LHCN-M2 (cell line): ENCODE results near the gene RYR1. TPM values are rescaled to one million over a fixed set of nuclear protein-coding genes. Genes with fewer than 3 reads are reported as not detected.
"Not testable (repeated sequence)": the region's sequence is repeated elsewhere in the genome, so short reads cannot be mapped to it uniquely, and the experiment has no call there.

ENCODE experiments used
- DNase-seq: peaks from one replicate; pipeline ENCODE4 v3.0.0-alpha.2; 2012; ENCODE audit warnings: low read depth
- total RNA-seq: library from RNA; depleted of rRNA; stranded (reverse); fragments of >200 nt; gene quantifications from 2 replicates; pipeline ENCODE4 v1.2.3, GENCODE V29; 2014

RYR1 gene
- total RNA-seq, 1 experiment from 2014 or later = 1.6 TPM

DNA sequence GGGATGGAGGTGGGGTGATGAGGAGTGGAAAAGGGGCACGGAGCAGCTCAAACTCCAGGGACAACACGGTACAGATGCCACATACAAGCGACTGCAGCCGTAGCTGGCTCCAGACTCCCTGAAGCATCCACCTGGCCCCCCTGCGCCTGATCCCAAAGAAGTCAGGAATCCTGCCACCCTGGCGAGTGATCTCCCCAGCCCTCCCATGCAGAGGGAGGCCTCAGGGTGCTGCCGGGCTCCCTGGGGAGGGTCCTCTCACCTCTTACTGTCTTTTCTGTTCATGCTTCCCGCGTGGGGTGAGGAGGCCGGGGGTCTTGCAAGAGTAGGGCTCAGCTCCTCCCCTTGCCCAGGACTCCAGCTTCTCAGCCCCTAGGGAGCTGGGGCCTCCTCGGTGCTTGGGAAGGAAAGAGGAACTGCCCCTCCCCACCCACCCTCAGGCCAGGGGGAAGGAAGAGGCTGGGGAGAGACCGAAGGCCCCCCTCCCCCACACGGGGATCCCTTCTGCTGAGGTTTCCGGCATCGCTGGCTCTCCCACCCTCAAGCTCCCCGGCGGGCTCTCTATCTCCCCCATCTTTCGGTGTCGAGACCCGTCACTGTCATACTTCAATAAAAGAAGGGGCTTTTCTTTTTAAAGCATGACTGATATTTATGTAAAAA lies 7.6 kb upstream of the RYR1 start, which contains the start of gene RASGRP4:
Gene RASGRP4 (minus strand): TSS at position 410 of the 657 bp plus-strand sequence. CDS start 128 bp downstream, at position 282.
- no peak for DNase-seq

DNA sequence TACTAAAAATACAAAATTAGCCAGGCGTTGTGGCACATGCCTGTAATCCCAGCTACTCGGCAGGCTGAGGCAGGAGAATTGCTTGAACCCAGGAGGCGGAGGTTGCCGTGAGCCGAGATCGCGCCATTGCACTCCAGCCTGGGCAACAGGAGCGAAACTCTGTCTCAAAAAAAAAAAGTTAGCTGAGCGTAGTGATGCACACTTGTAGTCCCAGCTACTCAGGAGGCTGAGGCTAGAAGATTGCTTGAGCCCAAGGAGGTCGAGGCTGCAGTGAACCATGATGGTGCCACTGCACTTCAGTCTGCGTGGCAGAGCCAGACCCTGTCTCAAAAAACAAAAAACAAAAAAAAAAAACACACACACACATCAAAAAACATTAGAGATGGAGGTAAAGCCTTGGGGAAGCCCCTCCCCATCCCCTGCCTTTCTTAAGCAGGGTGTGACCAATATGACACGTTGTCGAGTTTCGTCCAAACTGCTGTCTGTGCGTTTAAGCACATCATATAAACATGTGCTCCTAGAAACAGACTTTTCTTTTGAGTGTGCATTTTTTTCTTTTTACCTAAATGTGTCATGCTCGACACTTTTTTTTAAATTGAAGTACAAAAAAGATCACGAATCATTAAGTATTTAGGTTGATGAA lies 6.3 kb upstream of the RYR1 start:
- not testable (repeated sequence) for DNase-seq

DNA sequence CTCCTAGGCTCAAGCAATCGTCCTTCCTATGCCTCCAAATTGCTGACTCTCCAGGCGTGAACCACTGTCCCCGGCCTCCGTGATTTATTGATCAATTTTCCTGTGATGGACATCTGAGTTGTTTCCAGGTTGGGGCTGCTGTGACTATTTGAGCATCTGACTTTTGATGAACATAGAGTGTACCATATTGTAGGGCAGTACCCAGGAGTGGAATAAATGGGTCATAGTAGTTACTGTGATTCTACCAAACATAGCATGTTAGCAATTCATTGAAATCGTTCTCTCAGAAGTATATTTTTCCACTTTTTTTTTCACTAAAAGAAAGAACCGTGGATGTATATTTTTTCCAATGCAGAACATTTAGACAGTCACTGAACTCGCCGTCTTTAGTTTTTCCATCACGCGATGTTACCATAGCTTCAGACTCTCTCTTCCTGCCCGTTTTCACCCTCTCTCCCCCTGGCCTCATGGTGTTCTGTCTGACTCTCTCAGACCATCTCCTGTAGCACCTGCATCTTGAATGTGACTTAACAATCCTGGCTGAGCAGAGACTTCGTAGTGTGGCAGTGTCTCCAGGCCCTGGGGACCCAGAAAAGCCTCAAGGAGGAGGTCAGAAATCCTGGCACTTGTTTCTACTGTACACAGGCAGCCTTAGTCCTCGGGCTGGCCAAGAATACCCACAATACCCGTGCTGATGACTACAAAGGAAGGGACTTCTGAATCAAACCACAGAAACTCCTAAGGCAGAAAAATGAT lies 4.3 kb upstream of the RYR1 start:
- DNase-seq = no peak

- no peak for DNase-seq
Measured at GRCh38 chr19:38429811-38430156, 3.7 kb upstream of the RYR1 start.

DNA sequence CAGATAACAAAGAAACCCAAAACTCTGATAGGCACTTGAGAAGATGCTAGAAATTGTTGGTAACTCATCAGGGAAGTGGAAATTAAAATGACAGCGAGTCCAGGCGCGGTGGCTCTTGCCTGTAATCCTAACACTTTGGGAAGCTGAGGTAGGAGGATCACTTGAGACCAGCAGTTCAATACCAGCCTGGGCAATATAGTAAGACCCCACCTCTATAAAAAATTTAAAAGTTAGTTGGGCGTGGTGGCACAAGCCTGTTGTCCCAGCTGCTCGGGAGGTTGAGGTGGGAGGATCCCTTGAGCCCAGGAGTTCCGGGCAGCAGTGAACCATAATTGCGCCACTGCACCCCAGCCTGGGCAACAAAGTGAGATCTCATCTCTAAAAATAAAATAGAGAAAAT lies 2.6 kb upstream of the RYR1 start:
- no peak for DNase-seq

GRCh38 chr19:38434549-38435051 lies 1.1 kb downstream of the RYR1 start:
- peak; percentile 68 for DNase-seq

DNA sequence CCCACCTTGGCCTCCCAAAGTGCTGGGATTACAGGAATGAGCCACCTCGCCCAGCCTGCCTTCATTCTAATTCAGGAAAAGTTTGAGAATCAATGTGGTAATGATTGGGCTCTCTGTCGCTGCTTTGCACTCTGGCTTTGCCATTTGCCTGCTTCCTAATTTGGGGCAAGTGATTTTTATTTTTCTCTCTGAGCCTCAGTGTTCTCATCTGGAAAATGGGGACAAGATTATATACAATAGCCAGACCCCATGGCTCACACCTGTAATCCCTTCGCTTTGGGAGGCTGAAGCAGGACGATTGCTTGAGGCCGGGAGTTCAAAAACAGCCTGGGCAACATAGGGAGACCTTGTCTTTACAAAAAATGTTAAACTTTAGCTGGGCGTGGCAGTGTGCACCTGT lies 3.8 kb downstream of the RYR1 start:
- no peak for DNase-seq

- no peak for DNase-seq
Measured at GRCh38 chr19:38437917-38438316, 4.4 kb downstream of the RYR1 start.

DNA sequence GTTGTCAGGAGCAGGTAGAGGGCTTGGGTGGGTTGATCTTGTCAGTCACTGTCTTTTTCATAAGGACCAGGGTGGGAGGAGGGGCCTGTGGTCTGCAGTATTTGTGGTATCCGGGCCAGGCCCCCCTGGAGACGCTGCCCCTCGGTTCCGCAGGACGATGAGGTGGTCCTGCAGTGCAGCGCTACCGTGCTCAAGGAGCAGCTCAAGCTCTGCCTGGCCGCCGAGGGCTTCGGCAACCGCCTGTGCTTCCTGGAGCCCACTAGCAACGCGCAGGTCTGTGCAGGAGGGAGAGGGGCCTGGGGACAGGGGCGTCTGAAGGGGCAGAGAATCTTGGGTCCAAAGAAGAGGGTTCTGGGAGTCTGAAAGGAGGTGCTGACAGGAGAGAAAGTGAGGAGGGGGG lies 7.1 kb downstream of the RYR1 start:
- no peak for DNase-seq

GRCh38 chr19:38441657-38442348 lies 8.3 kb downstream of the RYR1 start:
- no peak for DNase-seq

DNA sequence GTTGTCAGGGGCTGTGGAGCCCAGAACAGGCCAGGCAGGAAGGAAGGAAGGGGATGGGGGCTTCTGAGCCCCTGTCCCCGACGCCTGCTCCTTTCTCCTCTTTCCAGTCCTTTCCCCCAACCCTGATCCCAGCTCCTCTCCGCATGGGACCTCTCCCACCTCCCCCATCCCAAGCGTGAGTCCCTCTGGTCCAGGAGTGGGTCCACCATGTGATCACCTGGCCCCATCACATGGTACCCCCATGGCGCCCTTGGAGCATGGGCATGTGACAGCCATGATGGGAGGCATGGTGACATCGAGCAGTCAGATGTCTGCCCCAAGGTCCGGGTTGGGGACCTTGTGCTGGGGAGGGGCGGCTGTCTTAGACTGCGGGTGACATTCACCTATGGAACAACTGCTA lies 9.2 kb downstream of the RYR1 start:
- DNase-seq = no peak

DNA sequence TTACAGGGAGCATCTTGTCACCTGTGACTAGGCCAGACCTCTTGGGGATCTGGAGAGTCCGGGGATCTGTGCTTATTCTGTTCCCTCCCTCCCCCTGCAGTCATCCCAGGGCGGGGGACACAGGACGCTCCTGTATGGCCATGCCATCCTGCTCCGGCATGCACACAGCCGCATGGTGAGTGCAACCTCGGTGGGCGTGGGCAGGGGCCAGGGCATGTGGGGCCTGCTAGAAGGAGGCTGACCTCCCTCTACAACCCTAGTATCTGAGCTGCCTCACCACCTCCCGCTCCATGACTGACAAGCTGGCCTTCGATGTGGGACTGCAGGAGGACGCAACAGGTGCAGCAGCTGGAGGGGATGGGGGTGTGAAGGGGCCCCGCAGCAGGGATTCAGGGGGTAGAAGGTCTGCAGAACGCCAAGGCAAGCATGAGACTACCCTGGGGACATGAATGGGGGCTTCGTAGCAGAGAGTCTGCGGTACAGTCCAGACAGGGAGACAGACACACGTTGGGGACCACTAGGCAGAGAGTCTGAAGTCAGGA lies 10.0 kb downstream of the RYR1 start:
- no peak for DNase-seq

GRCh38 chr19:38444026-38444425 lies 10.5 kb downstream of the RYR1 start:
- no peak for DNase-seq

GRCh38 chr19:38445362-38445761 lies 11.9 kb downstream of the RYR1 start:
- no peak for DNase-seq

DNA sequence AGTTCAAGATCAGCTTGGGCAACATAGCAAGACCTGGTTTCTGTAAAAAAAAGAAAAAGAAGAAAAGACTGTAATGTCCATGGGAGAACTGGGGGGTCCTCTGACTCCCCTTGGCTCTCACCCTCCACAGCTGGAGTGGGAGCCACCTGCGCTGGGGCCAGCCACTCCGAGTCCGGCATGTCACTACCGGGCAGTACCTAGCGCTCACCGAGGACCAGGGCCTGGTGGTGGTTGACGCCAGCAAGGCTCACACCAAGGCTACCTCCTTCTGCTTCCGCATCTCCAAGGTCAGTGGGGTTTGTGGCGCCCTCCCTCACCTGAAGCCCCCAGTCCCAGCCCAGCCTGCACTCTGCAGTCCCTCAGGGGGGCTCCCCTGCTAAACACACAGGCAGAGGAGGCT lies 14.7 kb downstream of the RYR1 start:
- no peak for DNase-seq

DNA sequence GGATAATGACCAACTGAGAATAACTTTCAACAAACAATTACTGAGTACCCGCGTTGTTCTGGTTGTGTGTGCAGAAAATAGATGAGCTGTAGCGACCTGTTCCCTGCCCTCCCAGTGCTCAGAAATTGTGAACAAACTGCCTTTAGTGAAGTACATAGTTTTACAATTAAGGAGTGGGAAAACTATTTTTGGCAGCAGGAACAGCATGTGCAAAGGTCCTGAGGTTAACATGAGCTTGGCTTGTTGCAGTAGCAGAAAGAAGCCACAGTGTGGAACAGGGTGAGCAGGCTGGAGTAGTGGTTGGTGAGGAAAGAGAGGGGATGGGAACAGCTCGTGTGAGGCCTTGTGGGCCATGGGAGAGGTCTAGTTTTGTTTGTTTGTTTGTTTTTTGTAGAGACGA lies 16.0 kb downstream of the RYR1 start:
- no peak for DNase-seq

GRCh38 chr19:38451036-38451435 lies 17.5 kb downstream of the RYR1 start:
- DNase-seq = no peak

GRCh38 chr19:38451629-38452028 lies 18.1 kb downstream of the RYR1 start:
- DNase-seq = no peak

DNA sequence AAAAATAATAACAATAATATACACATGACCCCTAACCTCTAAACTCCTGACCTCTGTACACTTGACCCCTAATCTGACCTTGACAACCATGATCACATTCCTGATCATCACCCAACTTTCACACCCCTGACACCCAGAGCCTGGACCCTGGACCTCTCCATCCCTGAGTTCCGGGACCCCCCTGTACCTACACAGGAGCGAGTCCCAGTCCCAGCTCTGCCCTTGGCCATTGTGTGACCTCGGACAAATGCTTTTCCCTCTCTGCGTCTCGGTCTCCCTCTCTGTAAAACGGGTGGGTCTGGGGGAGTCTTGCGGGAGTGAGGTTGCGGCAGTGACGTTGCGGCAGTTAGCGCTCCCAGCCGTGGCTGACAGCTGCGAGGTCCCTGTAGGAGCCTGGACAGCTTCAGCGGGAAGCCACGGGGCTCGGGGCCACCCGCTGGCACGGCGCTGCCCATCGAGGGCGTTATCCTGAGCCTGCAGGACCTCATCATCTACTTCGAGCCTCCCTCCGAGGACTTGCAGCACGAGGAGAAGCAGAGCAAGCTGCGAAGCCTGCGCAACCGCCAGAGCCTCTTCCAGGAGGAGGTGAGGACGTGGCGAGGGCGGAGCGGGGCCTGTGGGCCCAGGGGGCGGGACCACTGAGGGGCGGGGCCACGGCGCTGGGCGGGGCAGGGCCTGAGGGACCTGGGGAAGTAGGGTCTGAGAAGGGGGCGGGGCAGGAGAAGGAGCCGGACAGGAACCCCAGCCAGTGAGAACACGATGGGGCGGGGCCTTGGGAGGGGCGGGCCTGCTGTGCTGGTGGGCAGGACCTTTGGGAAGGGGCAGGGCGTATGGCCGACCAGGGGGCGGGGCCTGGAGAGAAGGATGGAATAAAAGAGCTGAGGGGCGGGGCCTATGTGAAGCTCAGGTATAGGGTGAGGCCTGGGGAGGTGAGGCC lies 19.2 kb downstream of the RYR1 start:
- no peak for DNase-seq

DNA sequence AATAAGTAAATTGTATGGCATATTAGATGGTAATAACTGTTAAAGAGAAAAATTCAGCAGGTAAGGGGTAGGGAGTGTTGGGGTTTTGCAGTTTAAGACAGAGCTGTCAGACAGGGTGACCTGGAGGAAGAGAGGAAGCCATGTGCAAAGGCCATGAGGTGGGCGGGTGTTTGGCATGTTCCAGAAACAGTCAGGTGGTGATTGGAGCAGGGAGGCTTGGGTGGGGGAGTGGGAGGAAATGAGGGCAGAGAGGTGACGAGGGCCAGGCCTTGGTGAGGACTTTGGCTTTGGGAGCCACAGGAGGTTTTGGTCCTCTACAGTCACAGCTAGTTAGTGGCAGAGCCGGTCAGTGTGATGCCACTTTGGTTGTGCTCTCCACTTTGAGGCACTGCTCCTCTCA lies 20.1 kb downstream of the RYR1 start:
- no peak for DNase-seq

- no peak for DNase-seq
Measured at GRCh38 chr19:38455031-38455430, 21.5 kb downstream of the RYR1 start.
